Mesothelial cell of epicardium (in vitro differentiated cells): Measurements from ENCODE around the gene SHC3. TPM values are rescaled to one million over a fixed set of nuclear protein-coding genes. Genes with fewer than 3 reads are reported as not detected.

Experiments used
- DNase-seq, 2 experiments: peaks; one replicate each; pipeline ENCODE4 v3.0.0; 2021; ENCODE audit warnings: low spot score in 2 of 2; ENCODE audit not compliant: unreplicated experiment in 2 of 2
- H3K27ac Mint-ChIP-seq: 2 replicates; pipeline ENCODE4 v1.8.0; 2021; ENCODE audit warnings: mixed read lengths
- H3K27me3 Mint-ChIP-seq: 2 replicates; pipeline ENCODE4 v1.8.0; 2021; ENCODE audit warnings: low read depth, mixed read lengths
- H3K36me3 Mint-ChIP-seq: 2 replicates; pipeline ENCODE4 v1.8.0; 2021; ENCODE audit warnings: mixed read lengths
- H3K4me1 Mint-ChIP-seq: 2 replicates; pipeline ENCODE4 v1.8.0; 2021; ENCODE audit warnings: mixed read lengths
- H3K4me3 Mint-ChIP-seq: 2 replicates; pipeline ENCODE4 v1.8.0; 2021; ENCODE audit warnings: mild to moderate bottlenecking, moderate library complexity, mixed read lengths
- H3K9me3 Mint-ChIP-seq: 2 replicates; pipeline ENCODE4 v1.8.0; 2021; ENCODE audit warnings: mixed read lengths
- CTCF ChIP-seq: fragments of 200-600 bp; sonication (generic); IDR thresholded peaks from one replicate; pipeline ENCODE4 v1.5.0; 2021; ENCODE audit warnings: antibody characterized with exemption; ENCODE audit not compliant: unreplicated experiment
- total RNA-seq: library from RNA; stranded (reverse); gene quantifications from 3 replicates; pipeline ENCODE4 v1.2.1, GENCODE V29; 2021

SHC3 gene
- total RNA-seq, 1 donor from 2014 or later: 2.1 TPM

DNA sequence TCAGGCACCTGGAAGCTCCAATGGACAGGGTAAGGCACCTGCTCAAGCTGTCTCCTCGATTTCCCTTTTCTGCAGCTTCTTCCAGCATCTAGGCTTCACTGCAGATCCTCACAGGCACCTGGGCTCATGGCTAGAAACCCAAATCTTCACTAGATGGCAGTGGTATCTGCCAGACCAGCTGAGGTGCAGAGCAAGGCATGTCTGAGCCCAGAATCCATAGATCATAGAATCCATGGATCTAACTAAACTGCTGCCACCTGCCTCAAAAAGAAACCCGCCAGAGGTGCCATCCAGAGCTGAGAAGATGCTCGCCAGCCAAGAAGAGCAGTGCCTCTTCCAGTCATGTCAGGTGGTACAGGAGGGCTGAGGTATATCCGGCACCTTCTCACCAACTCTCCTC, 6.9 kb downstream of the SHC3 start:
- H3K27me3 Mint-ChIP-seq: peaks cover 47% of the 10 kb centered on the region
- no peak for DNase-seq

DNA sequence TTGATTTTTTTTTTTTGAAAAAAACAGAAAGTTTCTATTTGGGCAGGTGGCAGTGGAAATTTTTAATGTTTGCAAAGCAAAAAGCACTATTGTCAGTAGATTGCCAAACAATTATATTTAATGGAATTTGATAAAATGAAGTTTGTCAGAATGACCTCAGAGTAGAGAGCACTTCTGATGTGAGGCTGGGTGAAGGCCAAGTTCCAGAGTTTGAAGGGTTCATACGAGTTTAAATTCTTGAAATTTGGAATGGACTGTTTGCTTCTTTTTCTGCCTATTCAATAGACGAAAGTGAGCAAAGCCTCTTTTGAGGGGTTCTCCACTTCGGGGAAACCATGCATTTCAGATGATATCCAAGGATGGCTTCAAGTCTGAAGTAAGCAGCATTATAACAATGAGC, 7.4 kb downstream of the SHC3 start:
- no peaks in the 10 kb centered on the region for H3K36me3 Mint-ChIP-seq
- no peaks in the 10 kb centered on the region for H3K4me1 Mint-ChIP-seq
- no peak overlapping the region for H3K4me3 Mint-ChIP-seq
- H3K27ac Mint-ChIP-seq: no peak overlapping the region
- no peak for DNase-seq
- H3K9me3 Mint-ChIP-seq: no peaks in the 10 kb centered on the region
- no peak for TF ChIP-seq CTCF
- H3K27me3 Mint-ChIP-seq: peaks cover 46% of the 10 kb centered on the region

More for the DNA sequence above, 6.9 kb downstream of the SHC3 start:
- H3K36me3 Mint-ChIP-seq: no peaks in the 10 kb centered on the region
- no peak overlapping the region for H3K4me3 Mint-ChIP-seq
- no peak overlapping the region for H3K27ac Mint-ChIP-seq
- H3K9me3 Mint-ChIP-seq: no peaks in the 10 kb centered on the region
- H3K4me1 Mint-ChIP-seq: no peaks in the 10 kb centered on the region
- TF ChIP-seq CTCF: no peak

GRCh38 chr9:89168901-89169813, 9.5 kb downstream of the SHC3 start:
- no peak for TF ChIP-seq CTCF
- no peaks in the 10 kb centered on the region for H3K4me1 Mint-ChIP-seq
- no peak overlapping the region for H3K27ac Mint-ChIP-seq
- no peaks in the 10 kb centered on the region for H3K36me3 Mint-ChIP-seq
- H3K9me3 Mint-ChIP-seq: no peaks in the 10 kb centered on the region
- no peak for DNase-seq
- no peak overlapping the region for H3K4me3 Mint-ChIP-seq
- peaks cover 29% of the 10 kb centered on the region for H3K27me3 Mint-ChIP-seq

DNA sequence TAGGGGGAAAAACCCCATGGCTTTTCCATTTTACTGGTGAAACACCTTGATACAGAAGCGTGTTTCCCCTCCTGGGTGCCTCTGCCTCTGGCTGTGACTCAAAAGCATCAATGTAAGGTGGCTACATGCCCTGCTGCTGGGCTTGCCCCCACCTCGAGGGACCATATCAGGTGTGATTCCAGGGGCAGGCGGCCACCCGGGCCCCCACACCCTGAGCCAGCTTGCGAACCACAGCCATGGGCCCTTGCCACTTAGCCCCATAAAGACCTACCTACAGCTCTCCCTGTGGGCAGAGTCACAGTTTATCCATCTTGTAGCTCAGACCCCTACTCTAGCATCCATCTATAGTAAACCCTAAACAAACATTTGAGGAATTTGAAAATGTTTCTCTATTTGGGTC, 10.8 kb downstream of the SHC3 start:
- H3K4me1 Mint-ChIP-seq: no peaks in the 10 kb centered on the region
- no peaks in the 10 kb centered on the region for H3K9me3 Mint-ChIP-seq
- no peak overlapping the region for H3K27ac Mint-ChIP-seq
- H3K27me3 Mint-ChIP-seq: peaks cover 20% of the 10 kb centered on the region
- TF ChIP-seq CTCF: no peak
- DNase-seq: no peak
- no peak overlapping the region for H3K4me3 Mint-ChIP-seq
- H3K36me3 Mint-ChIP-seq: no peaks in the 10 kb centered on the region

- Mint-ChIP-seq H3K4me1 (no peaks in the 10 kb centered on the region), H3K9me3 (no peaks in the 10 kb centered on the region), H3K27me3 (peaks cover 12% of the 10 kb centered on the region), H3K36me3 (no peaks in the 10 kb centered on the region), H3K27ac (no peak overlapping the region), H3K4me3 (no peak overlapping the region)
- no peak for TF ChIP-seq CTCF
- no peak for DNase-seq
Observed at GRCh38 chr9:89166852-89167251, 11.8 kb downstream of the SHC3 start.
